CD8-positive, alpha-beta memory T cell (primary cell): ENCODE results near the gene VAV1. TPM values are rescaled to one million over a fixed set of nuclear protein-coding genes. Genes with fewer than 3 reads are reported as not detected.
"Not testable (repeated sequence)": the region's sequence is repeated elsewhere in the genome, so short reads cannot be mapped to it uniquely, and the experiment has no call there.

Experiments
- CTCF ChIA-PET: fragments of 350-600 bp; sonication (Branson Sonifier 250); formaldehyde crosslinking; loops from one replicate; lab custom pipeline; 2021; ENCODE audit warnings: antibody characterized with exemption; lab: Charles Lee
- POLR2A ChIA-PET: fragments of 350-600 bp; sonication (Branson Sonifier 250); formaldehyde crosslinking; loops from one replicate; lab custom pipeline; 2021; ENCODE audit warnings: antibody characterized with exemption; lab: Charles Lee
- DNase-seq, 5 donors: peaks; one replicate each; pipeline versions ENCODE4 v3.0.0 to v3.0.0-alpha.2; 2020 to 2022; ENCODE audit warnings: mixed read lengths in 1 of 5
- H3K27ac ChIP-seq: one replicate; pipeline ENCODE4 v1.7.0; 2013; ENCODE audit warnings: low read depth, mild to moderate bottlenecking, low read length, moderate library complexity
- H3K27me3 ChIP-seq: 2 replicates; pipeline ENCODE4 v1.7.0; 2013; ENCODE audit warnings: low read length, mild to moderate bottlenecking; ENCODE audit not compliant: insufficient read depth, poor library complexity, severe bottlenecking
- H3K36me3 ChIP-seq: 2 replicates; pipeline ENCODE4 v1.7.0; 2013; ENCODE audit warnings: mild to moderate bottlenecking, low read length, moderate library complexity; ENCODE audit not compliant: insufficient read depth
- H3K4me1 ChIP-seq: 2 replicates; pipeline ENCODE4 v1.7.0; 2013; ENCODE audit warnings: mild to moderate bottlenecking, low read length, moderate library complexity; ENCODE audit not compliant: insufficient read depth
- H3K4me3 ChIP-seq: 2 replicates; pipeline ENCODE4 v1.7.0; 2013; ENCODE audit warnings: mild to moderate bottlenecking, low read length
- H3K9me3 ChIP-seq: 2 replicates; pipeline ENCODE4 v1.7.0; 2013; ENCODE audit warnings: mild to moderate bottlenecking, low read length
- H3K27ac Mint-ChIP-seq, 8 donors: one replicate each; pipeline ENCODE4 v1.8.0; 2020 to 2021; ENCODE audit warnings: mixed read lengths in 8 of 8, mild to moderate bottlenecking in 6 of 8, inconsistent platforms in 3 of 8, moderate library complexity in 3 of 8
- H3K27me3 Mint-ChIP-seq, 2 donors: one replicate each; pipeline ENCODE4 v1.8.0; 2020 to 2021; ENCODE audit warnings: mixed read lengths in 2 of 2, mild to moderate bottlenecking in 1 of 2, moderate library complexity in 1 of 2
- H3K36me3 Mint-ChIP-seq, 3 donors: one replicate each; pipeline ENCODE4 v1.8.0; 2020 to 2021; ENCODE audit warnings: mixed read lengths in 3 of 3, inconsistent platforms in 1 of 3, mild to moderate bottlenecking in 1 of 3
- H3K4me1 Mint-ChIP-seq, 3 donors: one replicate each; pipeline ENCODE4 v1.8.0; 2020 to 2021; ENCODE audit warnings: mixed read lengths in 3 of 3, inconsistent platforms in 1 of 3, mild to moderate bottlenecking in 1 of 3
- H3K4me3 Mint-ChIP-seq, 7 donors: one replicate each; pipeline ENCODE4 v1.8.0; 2020 to 2021; ENCODE audit warnings: mixed read lengths in 7 of 7, mild to moderate bottlenecking in 6 of 7, moderate library complexity in 4 of 7, inconsistent platforms in 2 of 7
- H3K9me3 Mint-ChIP-seq, 5 donors: one replicate each; pipeline ENCODE4 v1.8.0; 2020 to 2022; ENCODE audit warnings: mixed read lengths in 5 of 5, mild to moderate bottlenecking in 3 of 5, moderate library complexity in 2 of 5, inconsistent platforms in 1 of 5
- polyA plus RNA-seq: library from polyadenylated mRNA; unstranded; fragments of 300-500 nt; fragmentation: Illumina TruSeq; gene quantifications from one replicate; pipeline ENCODE4 v1.2.3, GENCODE V29; 2021
- total RNA-seq, 2 experiments: library from RNA; stranded (reverse); gene quantifications; one replicate each; pipeline ENCODE4 v1.2.3, GENCODE V29; 2021

The VAV1 gene
- total and polyA plus RNA-seq, 3 experiments from 2014 or later = 28.4 to 52.9 (median 51.9) TPM

DNA sequence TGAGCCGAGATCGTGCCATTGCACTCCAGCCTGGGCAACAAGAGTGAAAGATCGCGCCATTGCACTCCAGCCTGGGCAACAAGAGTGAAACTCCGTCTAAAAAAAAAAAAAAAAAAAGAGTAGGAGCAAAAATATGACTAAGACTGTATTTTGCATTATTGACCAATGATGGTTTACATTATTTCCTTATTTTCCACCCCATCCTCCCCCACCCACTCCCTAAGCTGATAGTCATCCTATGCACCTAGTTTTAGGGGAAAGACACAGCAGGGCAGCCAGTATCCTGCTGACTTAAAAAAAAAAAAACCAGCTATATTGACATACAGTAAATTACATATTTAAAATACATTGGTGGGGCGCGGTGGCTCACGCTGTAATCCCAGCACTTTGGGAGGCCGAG lies 25.1 kb downstream of the VAV1 start:
- CTCF ChIA-PET = interaction anchor here (0.7 kb wide), 1 partner anchor 16 kb away, joined by 4 read pairs; no protein-coding TSS in a partner anchor
- H3K36me3 ChIP-seq = peaks cover 10% of the 10 kb centered on the region
- Mint-ChIP-seq H3K27ac (peak overlapping the region in 1 of 8 donors; percentile 68), H3K36me3 (peaks cover 14 to 38% (median 14%) of the 10 kb centered on the region in 3 donors), H3K4me3 (no peak overlapping the region), H3K4me1 (peaks cover 60 to 85% (median 83%) of the 10 kb centered on the region in 3 donors), H3K9me3 (peaks cover 0 to 2% (median 0%) of the 10 kb centered on the region in 5 donors), H3K27me3 (no peaks in the 10 kb centered on the region)
- POLR2A ChIA-PET = no interaction called here
- H3K4me1 ChIP-seq = peaks cover 46% of the 10 kb centered on the region
- no peak overlapping the region for H3K4me3 ChIP-seq
- no peaks in the 10 kb centered on the region for H3K9me3 ChIP-seq
- DNase-seq = no peak
- no peaks in the 10 kb centered on the region for H3K27me3 ChIP-seq
- no peak overlapping the region for H3K27ac ChIP-seq

DNA sequence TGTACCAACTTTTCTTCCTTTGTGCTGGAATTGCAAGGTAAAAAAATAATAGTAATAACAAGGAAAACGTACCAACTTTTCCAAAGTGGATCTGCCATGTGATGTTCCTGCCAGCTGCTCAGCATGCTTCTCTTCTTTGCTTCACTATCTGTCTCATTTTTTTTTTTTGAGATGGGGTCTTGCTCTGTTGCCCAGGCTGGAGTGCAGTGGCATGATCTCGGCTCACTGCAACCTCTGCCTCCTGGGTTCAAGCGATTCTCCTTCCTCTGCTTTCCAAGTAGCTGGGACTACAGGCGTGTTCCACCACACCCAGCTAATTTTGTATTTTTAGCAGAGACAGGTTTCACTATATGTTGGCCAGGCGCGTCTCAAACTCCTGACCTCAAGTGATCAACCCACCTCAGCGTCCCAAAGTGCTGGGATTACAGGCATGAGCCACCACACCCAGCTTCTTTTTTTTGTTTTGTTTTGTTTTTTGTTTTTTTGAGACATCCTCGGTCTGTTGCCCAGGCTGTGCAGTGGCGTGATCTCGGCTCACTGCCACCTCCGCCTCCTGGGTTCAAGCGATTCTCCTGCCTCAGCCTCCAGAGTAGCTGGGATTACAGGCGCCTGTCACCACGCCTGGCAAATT lies 27.8 kb downstream of the VAV1 start:
- Mint-ChIP-seq H3K36me3 (peaks cover 3 to 23% (median 7%) of the 10 kb centered on the region in 3 donors), H3K4me3 (peak overlapping the region; percentile 84 to 93 (median 89)), H3K27ac (peak overlapping the region; percentile 94 to 98 (median 96)), H3K4me1 (peaks cover 51 to 75% (median 72%) of the 10 kb centered on the region in 3 donors)
- not testable (repeated sequence) for H3K27me3 Mint-ChIP-seq, H3K27me3 ChIP-seq, H3K9me3 Mint-ChIP-seq, H3K36me3 ChIP-seq, H3K9me3 ChIP-seq
- peaks cover 45% of the 10 kb centered on the region for H3K4me1 ChIP-seq
- peak overlapping the region; percentile 68 for H3K27ac ChIP-seq
- peak overlapping the region; percentile 68 for H3K4me3 ChIP-seq
- POLR2A ChIA-PET = interaction anchor here (0.6 to 2.8 kb wide), 8 partner anchors 15 to 283 kb away, joined by 3 to 32 read pairs (median 3); partner anchors contain the start of genes GPR108, SH2D3A and VAV1
- CTCF ChIA-PET = interaction anchor here (0.9 to 5.3 kb wide), 6 partner anchors 28 to 62 kb away, joined by 3 to 22 read pairs (median 7); partner anchors contain the start of genes GPR108 and VAV1
- DNase-seq = peak in 1 of 5 donors; percentile 6

DNA sequence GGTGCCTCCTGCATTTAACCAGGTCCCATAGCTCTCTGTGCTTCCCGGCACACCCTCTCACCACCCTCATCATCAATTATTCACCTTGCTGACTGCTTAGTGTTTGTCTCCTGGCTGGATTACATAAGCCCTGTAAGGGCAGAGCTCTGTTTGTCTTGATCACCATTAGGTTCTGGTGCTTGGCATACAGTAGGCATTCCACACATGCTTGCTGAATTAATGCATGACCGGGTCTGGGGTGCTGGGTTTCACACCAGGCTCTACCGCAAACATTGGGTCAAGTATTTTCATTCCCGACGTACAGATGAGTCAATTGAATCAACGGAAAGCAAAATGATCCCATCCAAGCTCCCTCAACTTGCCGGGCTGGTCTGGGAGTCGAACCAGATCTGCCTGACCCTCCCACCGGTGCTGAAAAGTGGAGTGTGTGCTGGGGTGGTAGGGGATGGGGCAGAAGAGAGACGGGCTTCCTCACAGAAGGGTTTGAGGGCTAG lies 28.5 kb downstream of the VAV1 start:
- Mint-ChIP-seq H3K4me3 (peak overlapping the region; percentile 84 to 93 (median 89)), H3K9me3 (no peaks in the 10 kb centered on the region), H3K27ac (peak overlapping the region; percentile 94 to 99 (median 97)), H3K36me3 (peaks cover under 1 to 17% (median 4%) of the 10 kb centered on the region in 3 donors), H3K4me1 (peaks cover 49 to 69% (median 64%) of the 10 kb centered on the region in 3 donors), H3K27me3 (no peaks in the 10 kb centered on the region)
- peak overlapping the region; percentile 68 for H3K27ac ChIP-seq
- no peak for DNase-seq
- ChIA-PET POLR2A (interaction anchor here (1.0 to 2.8 kb wide), 6 partner anchors 14 to 63 kb away, joined by 3 to 32 read pairs (median 4); partner anchors contain the start of genes GPR108, SH2D3A and VAV1), CTCF (interaction anchor here (0.6 to 5.3 kb wide), 8 partner anchors 12 to 63 kb away, joined by 3 to 22 read pairs (median 7); partner anchors contain the start of genes GPR108 and VAV1)
- no peaks in the 10 kb centered on the region for H3K9me3 ChIP-seq
- no peaks in the 10 kb centered on the region for H3K36me3 ChIP-seq
- peaks cover 45% of the 10 kb centered on the region for H3K4me1 ChIP-seq
- H3K27me3 ChIP-seq = no peaks in the 10 kb centered on the region
- peak overlapping the region; percentile 68 for H3K4me3 ChIP-seq

DNA sequence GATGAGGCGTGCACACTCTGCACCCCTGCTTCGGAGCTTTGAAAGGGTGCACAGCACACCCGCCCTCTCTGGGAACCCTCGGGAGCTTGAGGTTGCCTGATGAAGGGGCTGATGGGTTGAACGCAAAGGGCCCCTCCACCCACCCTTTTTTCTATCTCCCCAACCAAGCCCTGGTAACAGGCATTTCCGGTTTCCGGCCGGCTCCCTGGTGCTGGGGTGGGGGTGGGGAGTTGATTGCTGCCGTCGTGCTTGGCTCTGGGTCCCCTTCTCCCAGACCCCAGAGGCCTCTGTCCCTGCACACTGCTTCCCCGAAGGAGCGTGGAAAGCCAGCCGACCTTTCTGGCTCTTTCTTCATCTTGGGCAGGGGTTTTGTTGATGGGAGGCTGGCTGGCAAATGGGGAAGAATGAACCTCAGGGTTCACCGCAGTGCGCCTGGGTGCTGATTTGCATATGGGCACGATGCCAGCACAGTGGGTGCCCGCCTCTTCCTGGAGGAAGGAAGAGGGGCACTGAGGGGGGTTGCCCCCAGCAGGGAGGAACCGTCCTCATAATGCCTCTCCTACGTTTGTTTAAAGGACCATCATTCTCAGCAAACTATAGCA lies 29.1 kb downstream of the VAV1 start:
- H3K9me3 Mint-ChIP-seq = no peaks in the 10 kb centered on the region
- DNase-seq = peak; percentile 71 to 91 (median 84)
- H3K27me3 ChIP-seq = no peaks in the 10 kb centered on the region
- H3K4me3 Mint-ChIP-seq = peak overlapping the region; percentile 84 to 93 (median 89)
- H3K27ac Mint-ChIP-seq = peak overlapping the region; percentile 94 to 99 (median 97)
- H3K4me1 ChIP-seq = peaks cover 50% of the 10 kb centered on the region
- H3K27me3 Mint-ChIP-seq = no peaks in the 10 kb centered on the region
- no peaks in the 10 kb centered on the region for H3K9me3 ChIP-seq
- peaks cover 49 to 67% (median 63%) of the 10 kb centered on the region in 3 donors for H3K4me1 Mint-ChIP-seq
- CTCF ChIA-PET = interaction anchor here (0.6 to 5.3 kb wide), 9 partner anchors 12 to 64 kb away, joined by 3 to 22 read pairs (median 8); partner anchors contain the start of genes GPR108, SH2D3A and VAV1
- POLR2A ChIA-PET = interaction anchor here (1.0 to 2.8 kb wide), 4 partner anchors 28 to 64 kb away, joined by 3 to 32 read pairs (median 8); partner anchors contain the start of genes GPR108, SH2D3A and VAV1
- H3K36me3 Mint-ChIP-seq = peaks cover 0 to 17% (median 4%) of the 10 kb centered on the region in 3 donors
- H3K27ac ChIP-seq = peak overlapping the region; percentile 68
- H3K4me3 ChIP-seq = peak overlapping the region; percentile 68
- peaks cover 4% of the 10 kb centered on the region for H3K36me3 ChIP-seq

DNA sequence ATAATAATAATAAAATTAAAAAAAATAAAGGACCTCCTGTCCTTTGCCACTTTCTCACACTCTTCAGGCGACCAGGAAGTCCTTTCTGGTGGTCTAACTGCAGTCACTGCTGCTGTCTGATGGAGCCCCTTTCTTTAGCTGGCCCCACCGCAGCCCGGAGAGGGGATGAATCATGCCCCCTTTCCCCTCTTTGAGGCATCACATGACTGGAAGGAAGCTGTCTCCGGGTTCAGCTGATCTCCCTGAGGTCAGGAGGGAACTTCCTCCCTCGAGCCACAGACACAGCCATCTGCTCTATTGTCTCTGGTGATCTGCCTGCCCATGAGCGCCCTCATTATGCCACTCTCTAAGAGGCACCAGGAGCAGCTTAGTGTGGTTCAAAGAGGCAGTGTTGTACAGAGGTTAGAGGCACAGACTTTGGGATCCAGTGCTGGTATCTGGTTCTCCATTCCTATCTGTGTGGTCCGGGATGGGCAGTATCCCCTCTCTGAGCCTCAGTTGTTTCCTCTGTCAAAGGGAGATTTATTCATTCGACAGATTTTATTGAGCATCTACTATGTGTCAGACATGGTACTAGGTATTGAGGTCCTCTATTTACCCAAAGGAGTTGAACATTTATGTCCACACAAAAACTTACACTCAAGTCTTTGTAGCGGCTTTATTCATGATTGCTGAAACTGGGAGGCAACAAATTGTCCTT lies 30.0 kb downstream of the VAV1 start:
- H3K27me3 Mint-ChIP-seq = no peaks in the 10 kb centered on the region
- H3K4me3 ChIP-seq = peak overlapping the region; percentile 6
- H3K4me1 ChIP-seq = peaks cover 51% of the 10 kb centered on the region
- H3K27me3 ChIP-seq = no peaks in the 10 kb centered on the region
- peak; percentile 54 to 80 (median 72) for DNase-seq
- POLR2A ChIA-PET = interaction anchor here (2.8 kb wide), 1 partner anchor 29 kb away, joined by 32 read pairs; the partner anchor contains the start of gene VAV1
- H3K4me1 Mint-ChIP-seq = peaks cover 49 to 67% (median 61%) of the 10 kb centered on the region in 3 donors
- peak overlapping the region; percentile 8 for H3K27ac ChIP-seq
- peaks cover 6% of the 10 kb centered on the region for H3K36me3 ChIP-seq
- no peaks in the 10 kb centered on the region for H3K9me3 Mint-ChIP-seq
- H3K9me3 ChIP-seq = no peaks in the 10 kb centered on the region
- CTCF ChIA-PET = interaction anchor here (1.2 to 5.3 kb wide), 10 partner anchors 11 to 65 kb away, joined by 3 to 22 read pairs (median 6); partner anchors contain the start of genes GPR108, SH2D3A and VAV1
- H3K4me3 Mint-ChIP-seq = peak overlapping the region; percentile 81 to 91 (median 86)
- peak overlapping the region; percentile 92 to 98 (median 96) for H3K27ac Mint-ChIP-seq
- peaks cover 0 to 13% (median 3%) of the 10 kb centered on the region in 3 donors for H3K36me3 Mint-ChIP-seq

DNA sequence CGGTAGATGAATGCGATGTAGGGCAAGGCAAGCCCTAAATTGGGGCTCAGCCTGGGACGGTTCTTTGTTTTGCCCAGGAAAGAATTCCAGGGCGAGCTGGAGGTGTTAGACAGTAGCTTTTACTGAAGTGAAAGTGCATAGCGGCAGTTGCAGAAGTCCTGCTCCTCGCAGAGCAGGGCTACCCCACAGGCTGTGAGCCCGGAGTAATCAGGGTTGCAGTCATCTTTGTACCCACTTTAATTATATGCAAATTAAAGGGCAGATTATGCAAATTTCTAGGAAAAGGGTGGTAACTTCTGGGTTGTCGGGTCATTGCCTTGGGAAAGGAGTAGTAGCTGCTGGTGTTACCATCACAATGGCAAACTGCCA lies 30.5 kb downstream of the VAV1 start:
- H3K27me3 Mint-ChIP-seq = no peaks in the 10 kb centered on the region
- Histone ChIP-seq H3K36me3 (peaks cover 6% of the 10 kb centered on the region), H3K4me3 (peak overlapping the region; percentile 6), H3K9me3 (no peaks in the 10 kb centered on the region), H3K27me3 (no peaks in the 10 kb centered on the region), H3K4me1 (peaks cover 51% of the 10 kb centered on the region), H3K27ac (peak overlapping the region; percentile 8)
- POLR2A ChIA-PET = no interaction called here
- H3K27ac Mint-ChIP-seq = peak overlapping the region; percentile 92 to 98 (median 96)
- peak overlapping the region; percentile 4 to 91 (median 85) for H3K4me3 Mint-ChIP-seq
- H3K36me3 Mint-ChIP-seq = peaks cover 0 to 13% (median 3%) of the 10 kb centered on the region in 3 donors
- peak in 1 of 5 donors; percentile 6 for DNase-seq
- no peaks in the 10 kb centered on the region for H3K9me3 Mint-ChIP-seq
- CTCF ChIA-PET = interaction anchor here (1.2 to 5.3 kb wide), 12 partner anchors 10 to 251 kb away, joined by 3 to 22 read pairs (median 5); partner anchors contain the start of genes GPR108, SH2D3A and VAV1
- H3K4me1 Mint-ChIP-seq = peaks cover 49 to 67% (median 61%) of the 10 kb centered on the region in 3 donors

DNA sequence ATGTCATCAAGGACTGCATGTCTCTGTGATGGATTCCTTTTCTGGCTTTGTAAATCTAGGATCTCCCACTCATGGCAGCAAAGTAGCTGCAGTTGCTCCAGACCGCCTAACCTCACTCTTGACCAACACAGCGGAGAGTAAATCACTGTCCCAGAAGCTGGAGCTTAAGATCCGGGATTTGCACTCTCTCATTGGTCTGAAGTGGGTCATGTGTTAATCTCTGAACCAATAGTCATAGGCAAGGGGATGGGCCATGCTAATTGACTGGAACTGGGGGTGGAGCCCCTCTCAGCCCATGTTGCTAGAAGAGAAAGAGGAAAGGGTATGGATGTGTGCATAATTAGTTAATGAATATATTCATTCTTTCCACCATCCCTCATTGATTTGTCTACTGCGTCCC lies 34.0 kb downstream of the VAV1 start:
- H3K4me3 Mint-ChIP-seq = no peak overlapping the region
- H3K4me3 ChIP-seq = no peak overlapping the region
- H3K27ac ChIP-seq = no peak overlapping the region
- peaks cover 48 to 69% (median 61%) of the 10 kb centered on the region in 3 donors for H3K4me1 Mint-ChIP-seq
- H3K27ac Mint-ChIP-seq = peak overlapping the region in 4 of 8 donors; percentile 28 to 88 (median 76)
- no peaks in the 10 kb centered on the region for H3K9me3 Mint-ChIP-seq
- H3K9me3 ChIP-seq = no peaks in the 10 kb centered on the region
- H3K36me3 ChIP-seq = peaks cover 6% of the 10 kb centered on the region
- no peaks in the 10 kb centered on the region for H3K27me3 Mint-ChIP-seq
- H3K4me1 ChIP-seq = peaks cover 32% of the 10 kb centered on the region
- POLR2A ChIA-PET = interaction anchor here (1.0 kb wide), 1 partner anchor 17 kb away, joined by 3 read pairs; no protein-coding TSS in a partner anchor
- no peaks in the 10 kb centered on the region for H3K27me3 ChIP-seq
- CTCF ChIA-PET = no interaction called here
- H3K36me3 Mint-ChIP-seq = peaks cover 0 to 24% (median 9%) of the 10 kb centered on the region in 3 donors
- no peak for DNase-seq
